Osteocyte (in vitro differentiated cells): ENCODE results near the gene SARS2. TPM values are rescaled to one million over a fixed set of nuclear protein-coding genes. Genes with fewer than 3 reads are reported as not detected.

Experiments
- DNase-seq: peaks from one replicate; pipeline ENCODE4 v3.0.0; 2021; ENCODE audit warnings: mixed read lengths; ENCODE audit not compliant: unreplicated experiment; ENCODE audit errors: extremely low spot score
- H3K27ac Mint-ChIP-seq: one replicate; pipeline ENCODE4 v1.8.0; 2021; ENCODE audit warnings: mild to moderate bottlenecking, mixed read lengths; ENCODE audit not compliant: unreplicated experiment
- H3K27me3 Mint-ChIP-seq: one replicate; pipeline ENCODE4 v1.8.0; 2021; ENCODE audit warnings: mixed read lengths; ENCODE audit not compliant: unreplicated experiment
- H3K36me3 Mint-ChIP-seq: one replicate; pipeline ENCODE4 v1.8.0; 2021; ENCODE audit warnings: mixed read lengths; ENCODE audit not compliant: unreplicated experiment
- H3K4me1 Mint-ChIP-seq: one replicate; pipeline ENCODE4 v1.8.0; 2021; ENCODE audit warnings: mixed read lengths; ENCODE audit not compliant: unreplicated experiment
- H3K4me3 Mint-ChIP-seq: one replicate; pipeline ENCODE4 v1.8.0; 2021; ENCODE audit warnings: mild to moderate bottlenecking, moderate library complexity, mixed read lengths; ENCODE audit not compliant: unreplicated experiment
- H3K9me3 Mint-ChIP-seq: one replicate; pipeline ENCODE4 v1.8.0; 2021; ENCODE audit warnings: mixed read lengths; ENCODE audit not compliant: unreplicated experiment
- total RNA-seq: library from RNA; stranded (reverse); gene quantifications from 2 replicates; pipeline ENCODE4 v1.2.1, GENCODE V29; 2021
- TF ChIP-seq, protein P1 (sequence below): fragments of 200-600 bp; sonication (generic); IDR thresholded peaks from 2 replicates; pipeline ENCODE4 v1.5.0; 2021; ENCODE audit warnings: antibody characterized with exemption, mild to moderate bottlenecking, moderate library complexity

SARS2 gene
- total RNA-seq, 1 donor from 2014 or later: 26.7 TPM

DNA sequence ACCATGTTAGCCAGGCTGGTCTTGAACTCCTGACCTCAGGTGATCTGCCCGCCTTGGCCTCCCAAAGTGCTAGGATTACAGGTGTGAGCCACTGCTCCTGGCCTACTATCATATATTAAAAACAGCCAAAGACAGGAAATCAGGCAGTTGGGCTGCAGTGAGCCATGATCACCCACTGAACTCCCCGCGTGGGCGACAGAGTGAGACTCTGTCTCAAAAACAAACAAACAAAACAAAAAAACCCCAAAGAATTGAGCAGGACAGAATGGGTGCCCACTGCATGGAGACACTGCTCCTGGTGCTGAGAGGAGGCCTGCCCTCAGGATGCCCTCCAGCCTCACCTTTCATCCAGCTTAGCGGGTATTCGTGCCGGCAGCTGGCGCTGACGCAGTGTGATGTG is 47.3 kb downstream of the SARS2 start:
- peaks cover 13% of the 10 kb centered on the region for H3K36me3 Mint-ChIP-seq
- H3K4me1 Mint-ChIP-seq: no peaks in the 10 kb centered on the region
- no peak for DNase-seq
- no peak overlapping the region for H3K27ac Mint-ChIP-seq
- no peak overlapping the region for H3K4me3 Mint-ChIP-seq
- H3K27me3 Mint-ChIP-seq: no peaks in the 10 kb centered on the region
- TF ChIP-seq, protein P1, sequence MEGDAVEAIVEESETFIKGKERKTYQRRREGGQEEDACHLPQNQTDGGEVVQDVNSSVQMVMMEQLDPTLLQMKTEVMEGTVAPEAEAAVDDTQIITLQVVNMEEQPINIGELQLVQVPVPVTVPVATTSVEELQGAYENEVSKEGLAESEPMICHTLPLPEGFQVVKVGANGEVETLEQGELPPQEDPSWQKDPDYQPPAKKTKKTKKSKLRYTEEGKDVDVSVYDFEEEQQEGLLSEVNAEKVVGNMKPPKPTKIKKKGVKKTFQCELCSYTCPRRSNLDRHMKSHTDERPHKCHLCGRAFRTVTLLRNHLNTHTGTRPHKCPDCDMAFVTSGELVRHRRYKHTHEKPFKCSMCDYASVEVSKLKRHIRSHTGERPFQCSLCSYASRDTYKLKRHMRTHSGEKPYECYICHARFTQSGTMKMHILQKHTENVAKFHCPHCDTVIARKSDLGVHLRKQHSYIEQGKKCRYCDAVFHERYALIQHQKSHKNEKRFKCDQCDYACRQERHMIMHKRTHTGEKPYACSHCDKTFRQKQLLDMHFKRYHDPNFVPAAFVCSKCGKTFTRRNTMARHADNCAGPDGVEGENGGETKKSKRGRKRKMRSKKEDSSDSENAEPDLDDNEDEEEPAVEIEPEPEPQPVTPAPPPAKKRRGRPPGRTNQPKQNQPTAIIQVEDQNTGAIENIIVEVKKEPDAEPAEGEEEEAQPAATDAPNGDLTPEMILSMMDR: no peak
- no peaks in the 10 kb centered on the region for H3K9me3 Mint-ChIP-seq

DNA sequence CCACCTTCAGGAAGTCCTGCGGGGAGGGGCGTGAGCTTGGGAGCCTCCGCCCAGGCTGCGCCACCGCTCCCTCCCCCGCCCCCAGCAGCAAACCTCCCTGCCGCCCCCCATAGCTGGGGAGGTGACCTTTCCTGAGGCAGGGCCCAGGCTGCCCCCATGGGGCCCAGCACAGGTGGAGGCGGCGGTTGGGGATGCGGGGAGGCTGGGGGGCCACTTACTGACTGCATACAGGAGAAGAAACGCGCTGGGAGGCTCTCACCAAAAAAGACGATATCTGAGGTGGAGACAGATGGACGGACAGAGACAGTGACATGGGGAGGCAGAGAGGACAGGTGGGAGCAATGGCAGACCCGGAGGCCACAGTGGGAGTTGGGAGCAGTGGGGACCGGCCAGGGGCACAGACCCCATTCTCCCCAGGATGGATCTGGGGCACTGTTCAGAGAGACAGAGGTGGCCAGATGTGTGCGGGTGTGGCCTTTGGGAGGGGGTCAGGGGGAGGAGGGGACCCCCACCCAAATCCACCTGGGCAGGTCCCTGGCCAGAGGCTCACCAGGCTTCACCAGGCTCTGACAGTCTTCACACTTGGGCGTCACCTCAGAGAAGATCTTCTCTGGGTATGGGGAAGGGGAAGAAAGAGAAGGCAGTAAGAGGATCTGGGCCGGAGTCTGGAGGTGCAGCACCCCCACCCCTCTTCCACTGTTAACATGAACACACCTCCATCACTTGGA is 49.5 kb downstream of the SARS2 start:
- Mint-ChIP-seq H3K4me1 (no peaks in the 10 kb centered on the region), H3K9me3 (no peaks in the 10 kb centered on the region), H3K27ac (no peak overlapping the region), H3K4me3 (no peak overlapping the region), H3K36me3 (peaks cover 12% of the 10 kb centered on the region), H3K27me3 (no peaks in the 10 kb centered on the region)
- TF ChIP-seq, protein P1: no peak
- no peak for DNase-seq

DNA sequence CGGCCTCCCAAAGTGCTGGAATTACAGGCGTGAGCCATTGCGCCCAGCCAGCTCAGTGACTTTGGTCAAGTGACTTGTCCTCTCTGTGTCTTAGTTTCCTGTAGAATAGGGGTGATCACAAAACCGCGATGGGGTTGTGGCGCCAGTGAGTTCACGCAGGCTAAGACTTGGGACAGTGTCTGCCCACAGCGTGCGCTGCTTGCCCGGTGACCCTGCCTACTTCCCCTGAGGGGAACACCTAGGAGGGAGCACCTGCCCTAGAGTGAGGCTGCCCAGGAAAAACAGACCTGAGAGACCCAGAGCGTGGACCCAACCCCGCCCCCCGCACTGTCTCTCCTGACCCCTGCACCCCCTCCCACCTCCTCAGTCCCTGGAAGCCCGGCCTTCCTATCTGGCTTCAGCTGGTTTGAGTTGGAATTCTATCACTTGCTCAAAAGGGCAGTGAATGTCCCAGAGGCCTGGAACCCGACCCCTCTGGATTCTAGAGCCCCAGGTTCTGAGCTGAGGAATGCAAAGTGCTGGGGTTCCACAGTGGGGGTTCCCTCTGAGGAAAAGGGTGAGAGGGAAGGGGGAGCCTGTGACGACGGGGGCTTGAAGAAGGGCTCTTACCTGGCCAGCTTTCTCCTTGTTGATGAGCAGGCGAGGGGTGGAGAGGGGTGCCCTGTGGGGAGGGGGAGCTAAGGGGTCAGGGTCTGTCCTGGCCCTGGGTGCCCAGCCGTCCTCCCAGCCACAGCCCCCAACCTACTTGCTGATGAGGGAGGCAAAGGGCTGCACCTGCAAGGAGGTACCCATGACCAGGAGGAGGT is 50.3 kb downstream of the SARS2 start:
- no peaks in the 10 kb centered on the region for H3K27me3 Mint-ChIP-seq
- no peaks in the 10 kb centered on the region for H3K4me1 Mint-ChIP-seq
- H3K27ac Mint-ChIP-seq: no peak overlapping the region

DNA sequence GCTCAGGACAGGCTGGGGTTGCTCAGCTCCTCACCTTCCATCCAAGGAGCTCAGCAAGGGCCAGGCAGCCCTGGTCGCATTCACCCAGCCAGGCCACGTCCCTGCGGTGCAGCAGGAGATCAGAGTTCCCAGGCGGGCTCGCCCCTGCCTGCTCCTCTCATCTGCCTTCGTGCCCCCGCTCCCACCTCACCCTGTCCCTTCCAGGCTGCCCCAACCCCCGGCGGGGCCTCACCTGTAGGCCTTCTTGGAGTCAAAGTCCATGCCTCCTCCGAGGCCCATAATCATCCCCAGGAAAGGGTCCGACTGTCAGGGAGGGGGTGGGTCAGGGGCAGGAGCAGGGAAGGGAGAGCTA is 51.2 kb downstream of the SARS2 start:
- Mint-ChIP-seq H3K9me3 (no peaks in the 10 kb centered on the region), H3K36me3 (peaks cover 12% of the 10 kb centered on the region), H3K4me3 (no peak overlapping the region), H3K27me3 (no peaks in the 10 kb centered on the region), H3K4me1 (no peaks in the 10 kb centered on the region), H3K27ac (no peak overlapping the region)
- TF ChIP-seq, protein P1: no peak
- DNase-seq: no peak

More for the DNA sequence above, 50.3 kb downstream of the SARS2 start:
- H3K36me3 Mint-ChIP-seq: peaks cover 12% of the 10 kb centered on the region
- no peak overlapping the region for H3K4me3 Mint-ChIP-seq
- DNase-seq: no peak
- TF ChIP-seq, protein P1: no peak
- H3K9me3 Mint-ChIP-seq: no peaks in the 10 kb centered on the region
